H1 (cell line): ENCODE results near the gene FARS2. TPM values are rescaled to one million over a fixed set of nuclear protein-coding genes. Genes with fewer than 3 reads are reported as not detected.

Source experiments
- CTCF ChIA-PET: fragments of 300-600 bp; sonication (Branson Sonifier 250); formaldehyde crosslinking; loops from one replicate; lab custom pipeline; 2021; ENCODE audit not compliant: partially characterized antibody; lab: Charles Lee
- POLR2A ChIA-PET: fragments of 300-600 bp; sonication (Branson Sonifier 250); formaldehyde crosslinking; loops from one replicate; lab custom pipeline; 2021; ENCODE audit warnings: inconsistent platforms; ENCODE audit not compliant: partially characterized antibody; lab: Charles Lee
- DNase-seq, 2 experiments: peaks; one replicate each; pipeline versions ENCODE4 v3.0.0 to v3.0.0-alpha.2; 2010 to 2022; ENCODE audit warnings: low spot score in 2 of 2, low read depth in 1 of 2, mixed read lengths in 1 of 2
- FAIRE-seq: peaks from 2 replicates; lab custom pipeline; 2011; peaks lifted over from hg19 to GRCh38; lab: Jason Lieb, UNC
- H2AFZ ChIP-seq: 2 replicates; pipeline ENCODE4 v1.8.1; 2012; ENCODE audit warnings: low read length, inconsistent platforms
- H2AK5ac ChIP-seq: 2 replicates; pipeline ENCODE4 v1.6.1; 2013; ENCODE audit warnings: low read depth, low read length
- H2BK120ac ChIP-seq: replicated peaks from 2 replicates; pipeline ENCODE3; 2013; ENCODE audit warnings: low read depth, low read length, inconsistent platforms
- H2BK12ac ChIP-seq: 2 replicates; pipeline ENCODE4 v1.6.1; 2013; ENCODE audit warnings: low read depth, low read length
- H2BK15ac ChIP-seq: 2 replicates; pipeline ENCODE4 v1.6.1; 2013; ENCODE audit warnings: low read length
- H2BK20ac ChIP-seq: 2 replicates; pipeline ENCODE4 v1.6.1; 2013; ENCODE audit warnings: low read length
- H2BK5ac ChIP-seq: 2 replicates; pipeline ENCODE4 v1.6.1; 2013; ENCODE audit warnings: low read depth, low read length
- H3K14ac ChIP-seq: 2 replicates; pipeline ENCODE4 v1.6.1; 2013; ENCODE audit warnings: inconsistent platforms; ENCODE audit not compliant: insufficient read length
- H3K18ac ChIP-seq: 2 replicates; pipeline ENCODE4 v1.6.1; 2013; ENCODE audit warnings: low read length; ENCODE audit errors: extremely low read depth
- H3K23ac ChIP-seq: 2 replicates; pipeline ENCODE4 v1.6.1; 2013; ENCODE audit warnings: inconsistent platforms; ENCODE audit not compliant: insufficient read length
- H3K23me2 ChIP-seq: 2 replicates; pipeline ENCODE4 v1.6.1; 2013; ENCODE audit warnings: low read depth, low read length
- H3K27ac ChIP-seq: 2 replicates; pipeline ENCODE4 v1.6.1; 2011; ENCODE audit warnings: low read depth, low read length, inconsistent platforms
- H3K27me3 ChIP-seq, 4 experiments: replicated peaks in 1 of 4; 1 replicate in 1 of 4; 2 replicates in 3 of 4; pipeline versions ENCODE4 v1.6.1 to v1.8.1; 2011 to 2013; ENCODE audit warnings: low read length in 3 of 4, mild to moderate bottlenecking in 3 of 4, inconsistent platforms in 2 of 4, mixed read lengths in 2 of 4, moderate library complexity in 1 of 4; ENCODE audit not compliant: control insufficient read depth in 3 of 4, insufficient read depth in 3 of 4; ENCODE audit errors: extremely low read depth in 1 of 4
- H3K36me3 ChIP-seq, 4 experiments: 2 replicates each; pipeline versions ENCODE4 v1.6.1 to v1.8.1; 2011 to 2013; ENCODE audit warnings: mild to moderate bottlenecking in 4 of 4, low read length in 3 of 4, moderate library complexity in 2 of 4, control low read depth in 1 of 4, inconsistent platforms in 1 of 4; ENCODE audit not compliant: insufficient read depth in 4 of 4, control insufficient read depth in 2 of 4
- H3K4ac ChIP-seq: replicated peaks from 2 replicates; pipeline ENCODE3; 2013; ENCODE audit warnings: low read length, low read depth, mixed read lengths, inconsistent platforms; ENCODE audit not compliant: insufficient read length
- H3K4me1 ChIP-seq, 4 experiments: replicated peaks in 1 of 4; 1 replicate in 1 of 4; 2 replicates in 3 of 4; pipeline versions ENCODE4 v1.6.1 to v1.8.1; 2011 to 2013; ENCODE audit warnings: low read length in 3 of 4, inconsistent platforms in 2 of 4, mixed read lengths in 1 of 4; ENCODE audit not compliant: insufficient read depth in 4 of 4, control insufficient read depth in 3 of 4
- H3K4me2 ChIP-seq, 2 experiments: 2 replicates each; pipeline versions ENCODE4 v1.6.1 to v1.8.1; 2011 to 2013; ENCODE audit warnings: low read depth in 2 of 2, low read length in 2 of 2, control low read depth in 1 of 2, inconsistent platforms in 1 of 2, mild to moderate bottlenecking in 1 of 2; ENCODE audit not compliant: insufficient read depth in 1 of 2
- H3K4me3 ChIP-seq, 4 experiments: fragments of 200-600, 300-600 bp in 1 of 4; sonication (generic), shearing (Covaris generic), sonication (Bioruptor Twin) in 1 of 4; 2 replicates each; pipeline versions ENCODE4 v1.5.1 to v1.8.1; 2011 to 2016; ENCODE audit warnings: low read length in 4 of 4, low read depth in 3 of 4, control low read depth in 2 of 4, inconsistent platforms in 2 of 4, mild to moderate bottlenecking in 2 of 4, mixed read lengths in 1 of 4, moderate library complexity in 1 of 4; ENCODE audit not compliant: insufficient read depth in 2 of 4; ENCODE audit errors: extremely low read depth in 1 of 4
- H3K56ac ChIP-seq: replicated peaks from 2 replicates; pipeline ENCODE3; 2013; ENCODE audit warnings: low read depth, mild to moderate bottlenecking, mixed read lengths, low read length, inconsistent platforms; ENCODE audit not compliant: insufficient read length
- H3K79me1 ChIP-seq: 2 replicates; pipeline ENCODE4 v1.6.1; 2013; ENCODE audit warnings: low read depth, low read length, control low read depth
- H3K79me2 ChIP-seq, 2 experiments: 2 replicates each; pipeline versions ENCODE4 v1.6.1 to v1.8.1; 2012 to 2013; ENCODE audit warnings: low read length in 2 of 2, mild to moderate bottlenecking in 2 of 2, inconsistent platforms in 1 of 2; ENCODE audit not compliant: insufficient read depth in 2 of 2, control insufficient read depth in 1 of 2
- H3K9ac ChIP-seq, 4 experiments: replicated peaks in 1 of 4; 1 replicate in 1 of 4; 2 replicates in 3 of 4; pipeline versions ENCODE4 v1.6.1 to v1.8.1; 2011 to 2013; ENCODE audit warnings: low read depth in 3 of 4, low read length in 3 of 4, control low read depth in 2 of 4, mild to moderate bottlenecking in 2 of 4, moderate library complexity in 2 of 4, inconsistent platforms in 1 of 4; ENCODE audit errors: extremely low read depth in 1 of 4
- H3K9me3 ChIP-seq, 2 experiments: 2 replicates each; pipeline versions ENCODE4 v1.6.1 to v1.8.1; 2012 to 2013; ENCODE audit warnings: mild to moderate bottlenecking in 2 of 2, moderate library complexity in 2 of 2, control low read depth in 1 of 2, inconsistent platforms in 1 of 2, low read depth in 1 of 2, low read length in 1 of 2, mixed read lengths in 1 of 2; ENCODE audit not compliant: insufficient read depth in 2 of 2
- H4K20me1 ChIP-seq, 2 experiments: replicated peaks in 1 of 2; 2 replicates each; pipeline versions ENCODE3 to v1.8.1; 2011 to 2013; ENCODE audit warnings: inconsistent platforms in 2 of 2, low read length in 2 of 2, mild to moderate bottlenecking in 1 of 2; ENCODE audit not compliant: insufficient read depth in 2 of 2, control insufficient read depth in 1 of 2
- H4K5ac ChIP-seq: 2 replicates; pipeline ENCODE4 v1.6.1; 2013; ENCODE audit warnings: low read length, low read depth, mixed read lengths, inconsistent platforms; ENCODE audit not compliant: insufficient read length
- H4K8ac ChIP-seq: 2 replicates; pipeline ENCODE4 v1.8.0; 2013; ENCODE audit warnings: mild to moderate bottlenecking, moderate library complexity, low read length, inconsistent platforms; ENCODE audit not compliant: insufficient read depth; ENCODE audit errors: extremely low read depth
- H4K91ac ChIP-seq: replicated peaks from 2 replicates; pipeline ENCODE3; 2013; ENCODE audit warnings: low read length, mixed read lengths, inconsistent platforms; ENCODE audit not compliant: insufficient read length
- ATF2 ChIP-seq: IDR thresholded peaks from 2 replicates; pipeline ENCODE4 v1.6.1; 2012; ENCODE audit warnings: low read length, inconsistent platforms
- CHD1 ChIP-seq: IDR thresholded peaks from 2 replicates; pipeline ENCODE4 v1.6.1; 2012; ENCODE audit warnings: low read depth, low read length, improper control_type of control experiment
- E2F6 ChIP-seq: IDR thresholded peaks from 2 replicates; pipeline ENCODE4 v1.6.1; 2012; ENCODE audit warnings: inconsistent platforms
- HDAC2 ChIP-seq, 2 experiments: fragments of 300-600 bp in 1 of 2; sonication (generic) in 1 of 2; IDR thresholded peaks; 2 replicates each; pipeline ENCODE4 v1.6.1; 2011 to 2012; ENCODE audit warnings: low read depth in 2 of 2, low read length in 2 of 2, mild to moderate bottlenecking in 2 of 2, moderate library complexity in 2 of 2, borderline replicate concordance in 1 of 2, inconsistent platforms in 1 of 2
- POLR2A ChIP-seq, 2 experiments: IDR thresholded peaks; 1 replicate in 1 of 2; 2 replicates in 1 of 2; pipeline ENCODE4 v1.6.1; 2011; ENCODE audit warnings: low read depth in 2 of 2, low read length in 2 of 2, mild to moderate bottlenecking in 2 of 2; ENCODE audit errors: control extremely low read depth in 1 of 2
- WGBS, 2 experiments: shearing (Covaris generic) in 1 of 2; methylation state at CpG; one replicate each; pipeline versions ENCODE4 v1.1.6 to v1.1.7; 2013 to 2015; ENCODE audit warnings: low lambda C conversion rate in 2 of 2, mixed read lengths in 2 of 2, inconsistent platforms in 1 of 2, low coverage in 1 of 2, missing lambda C conversion rate in 1 of 2; ENCODE audit not compliant: insufficient replicate concordance in 2 of 2, insufficient coverage in 1 of 2, insufficient read length in 1 of 2; ENCODE audit errors: extremely low coverage in 1 of 2, missing lambda C conversion rate in 1 of 2; 5-methylcytosine and 5-hydroxymethylcytosine counted together
- polyA plus RNA-seq, 7 experiments: library from polyadenylated mRNA; depleted of rRNA in 3 of 7; stranded (reverse) in 5 of 7; unstranded in 2 of 7; fragments of >200 nt in 5 of 7; fragments of 200-250 nt in 2 of 7; gene quantifications; 1 replicate in 5 of 7; 2 replicates in 1 of 7; 4 replicates in 1 of 7; pipeline versions ENCODE4 v1.2.1 to v1.2.3, GENCODE V29; 2011 to 2013; ENCODE audit warnings: missing spikeins in 2 of 7, mixed read lengths in 2 of 7
- total RNA-seq: library from RNA; stranded (reverse); fragmentation: NEBNext Ultra II Directional; extraction: Animal tissue kit (Norgen Biotek cat#: 25700); gene quantifications from 2 replicates; pipeline ENCODE4 v1.2.1, GENCODE V29; 2021

FARS2 gene
- total and polyA plus RNA-seq, 2 of the 8 experiments (the other 6 are each of a cell fraction or from before 2014, with no cell fraction given), result 11.7 to 14.4 TPM

GRCh38 chr6:5681480-5681879 is 420.2 kb downstream of the FARS2 start:
- WGBS, 2 experiments, result 76% methylated on average over 4 of the region's 4 CpGs; no CpG with 5 or more reads in 1 of the 2 experiments
- Histone ChIP-seq H3K27ac (no peak overlapping the region), H3K4me3 (no peak overlapping the region), H2BK20ac (no peak overlapping the region), H4K91ac (no peak overlapping the region), H2BK5ac (no peak overlapping the region), H3K27me3 (no peaks in the 10 kb centered on the region), H3K4ac (no peak overlapping the region), H3K4me2 (no peak overlapping the region), H3K79me1 (no peaks in the 10 kb centered on the region; the same call in 1 of the 2 replicates), H2BK15ac (no peak overlapping the region), H3K36me3 (no peaks in the 10 kb centered on the region), H2AK5ac (no peak overlapping the region), H4K20me1 (no peaks in the 10 kb centered on the region), H3K79me2 (no peaks in the 10 kb centered on the region), H2BK12ac (no peak overlapping the region), H4K5ac (no peak overlapping the region), H2AFZ (no peak overlapping the region), H3K23ac (no peak overlapping the region), H3K9me3 (no peaks in the 10 kb centered on the region), H4K8ac (no peak overlapping the region), H3K14ac (no peak overlapping the region), H3K56ac (no peak overlapping the region), H3K4me1 (peaks cover 0 to 9% (median under 1%) of the 10 kb centered on the region in 4 experiments; a peak in 1 of 7 replicates), H3K18ac (no peak overlapping the region), H3K23me2 (no peaks in the 10 kb centered on the region), H3K9ac (no peak overlapping the region), H2BK120ac (no peak overlapping the region)
- no peak for DNase-seq
- TF ChIP-seq ATF2, result no peak
- no peak for TF ChIP-seq CHD1
- no peak for TF ChIP-seq E2F6
- TF ChIP-seq HDAC2 (IDR thresholded peaks at IDR 0.05; ENCODE audit: borderline replicate concordance in 1 of 2, low read depth in 2 of 2, low read length in 2 of 2), result no peak
- TF ChIP-seq POLR2A (IDR thresholded peaks at IDR 0.05; ENCODE audit: control extremely low read depth in 1 of 2, low read depth in 2 of 2, low read length in 2 of 2), result no peak
- ChIA-PET CTCF (interaction anchor here (0.9 kb wide), 1 partner anchor 269 kb away, joined by 3 read pairs; no protein-coding TSS in a partner anchor), POLR2A (no interaction called here)
- no peak for FAIRE-seq
